Stomach (tissue), 4 donors: ENCODE results near the gene ASAP2.

Experiments
- POLR2A ChIP-seq, 4 donors: fragments of 450-650 bp; IDR thresholded peaks; one replicate each; pipeline ENCODE4 v1.6.1; 2016; ENCODE audit warnings: antibody characterized with exemption in 4 of 4, control low read depth in 2 of 4, mild to moderate bottlenecking in 1 of 4, moderate library complexity in 1 of 4
- POLR2AphosphoS5 ChIP-seq, 3 donors: sonication (generic); formaldehyde crosslinking; IDR thresholded peaks; one replicate each; pipeline ENCODE4 v1.6.1; 2016; ENCODE audit warnings: antibody characterized with exemption in 3 of 3
- TF ChIP-seq, protein P1 (sequence below), 7 experiments: fragments of 450-650 bp in 4 of 7; fragments of 200-600 bp in 3 of 7; sonication (generic) in 3 of 7; IDR thresholded peaks; one replicate each; pipeline ENCODE4 v1.5.1; 2016 to 2019; ENCODE audit warnings: antibody characterized with exemption in 7 of 7, control low read depth in 2 of 7, mild to moderate bottlenecking in 1 of 7

- no peak for TF ChIP-seq POLR2AphosphoS5 (IDR thresholded peaks at IDR 0.05)
- no peak for TF ChIP-seq POLR2A (IDR thresholded peaks at IDR 0.05)
- TF ChIP-seq, protein P1, sequence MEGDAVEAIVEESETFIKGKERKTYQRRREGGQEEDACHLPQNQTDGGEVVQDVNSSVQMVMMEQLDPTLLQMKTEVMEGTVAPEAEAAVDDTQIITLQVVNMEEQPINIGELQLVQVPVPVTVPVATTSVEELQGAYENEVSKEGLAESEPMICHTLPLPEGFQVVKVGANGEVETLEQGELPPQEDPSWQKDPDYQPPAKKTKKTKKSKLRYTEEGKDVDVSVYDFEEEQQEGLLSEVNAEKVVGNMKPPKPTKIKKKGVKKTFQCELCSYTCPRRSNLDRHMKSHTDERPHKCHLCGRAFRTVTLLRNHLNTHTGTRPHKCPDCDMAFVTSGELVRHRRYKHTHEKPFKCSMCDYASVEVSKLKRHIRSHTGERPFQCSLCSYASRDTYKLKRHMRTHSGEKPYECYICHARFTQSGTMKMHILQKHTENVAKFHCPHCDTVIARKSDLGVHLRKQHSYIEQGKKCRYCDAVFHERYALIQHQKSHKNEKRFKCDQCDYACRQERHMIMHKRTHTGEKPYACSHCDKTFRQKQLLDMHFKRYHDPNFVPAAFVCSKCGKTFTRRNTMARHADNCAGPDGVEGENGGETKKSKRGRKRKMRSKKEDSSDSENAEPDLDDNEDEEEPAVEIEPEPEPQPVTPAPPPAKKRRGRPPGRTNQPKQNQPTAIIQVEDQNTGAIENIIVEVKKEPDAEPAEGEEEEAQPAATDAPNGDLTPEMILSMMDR (IDR thresholded peaks at IDR 0.05): no peak
Measured at GRCh38 chr2:9205486-9205885, 1.1 kb upstream of the ASAP2 start.
